B cell (primary cell): ENCODE measurements around the gene ENPP7. TPM values are rescaled to one million over a fixed set of nuclear protein-coding genes. Genes with fewer than 3 reads are reported as not detected.

ENCODE experiments used
- ATAC-seq: fragments of 200-7000 bp; cut with Tn5 transposase; one replicate; pipeline ENCODE4 v1.10.0; 2021; ENCODE audit warnings: low read depth, mild to moderate bottlenecking, moderate number of reproducible peaks, moderate library complexity
- CTCF ChIA-PET: fragments of 350-600 bp; sonication (Branson Sonifier 250); formaldehyde crosslinking; loops from one replicate; lab custom pipeline; 2021; ENCODE audit warnings: antibody characterized with exemption, inconsistent platforms; lab: Charles Lee
- POLR2A ChIA-PET: fragments of 350-600 bp; sonication (Branson Sonifier 250); formaldehyde crosslinking; loops from one replicate; lab custom pipeline; 2021; ENCODE audit warnings: antibody characterized with exemption; lab: Charles Lee
- DNase-seq: peaks from one replicate; pipeline ENCODE4 v3.0.0; 2013
- H2AFZ ChIP-seq: 2 replicates; pipeline ENCODE4 v1.6.1; 2012; ENCODE audit warnings: mild to moderate bottlenecking, low read depth, low read length; ENCODE audit not compliant: insufficient read depth, poor library complexity, severe bottlenecking
- H3K27ac ChIP-seq, 2 donors: 1 replicate in 1 of 2; 2 replicates in 1 of 2; pipeline ENCODE4 v1.5.1; 2012 to 2013; ENCODE audit warnings: low read length in 2 of 2, mild to moderate bottlenecking in 2 of 2, moderate library complexity in 1 of 2
- H3K27me3 ChIP-seq, 4 experiments: fragments of 200-600 bp in 1 of 4; sonication (generic) in 1 of 4; replicated peaks in 1 of 4; 1 replicate in 2 of 4; 2 replicates in 2 of 4; pipeline versions ENCODE4 v1.6.1 to v1.7.0; 2013 to 2016; ENCODE audit warnings: low read length in 3 of 4, mild to moderate bottlenecking in 2 of 4, mixed read lengths in 1 of 4, moderate library complexity in 1 of 4; ENCODE audit not compliant: insufficient read depth in 4 of 4, control insufficient read depth in 3 of 4; ENCODE audit errors: control extremely low read depth in 1 of 4
- H3K36me3 ChIP-seq, 2 experiments: replicated peaks in 1 of 2; 1 replicate in 1 of 2; 2 replicates in 1 of 2; pipeline versions ENCODE4 v1.6.1 to v1.7.1; 2013; ENCODE audit warnings: low read length in 1 of 2; ENCODE audit not compliant: insufficient read depth in 2 of 2, control insufficient read depth in 1 of 2; ENCODE audit errors: control extremely low read depth in 1 of 2, extremely low read depth in 1 of 2
- H3K4me1 ChIP-seq, 2 donors: fragments of 200-600 bp in 1 of 2; sonication (generic) in 1 of 2; 1 replicate in 1 of 2; 2 replicates in 1 of 2; pipeline versions ENCODE4 v1.5.1 to v1.6.1; 2013 to 2017; ENCODE audit warnings: low read length in 2 of 2; ENCODE audit not compliant: control insufficient read depth in 2 of 2, insufficient read depth in 2 of 2
- H3K4me2 ChIP-seq: replicated peaks from 2 replicates; pipeline ENCODE3; 2012; ENCODE audit warnings: mild to moderate bottlenecking, low read depth, low read length; ENCODE audit not compliant: poor library complexity, severe bottlenecking
- H3K4me3 ChIP-seq, 5 experiments: fragments of 200-600 bp in 1 of 5; sonication (generic) in 1 of 5; 1 replicate in 3 of 5; 2 replicates in 2 of 5; pipeline versions ENCODE4 v1.5.1 to v1.7.0; 2011 to 2016; ENCODE audit warnings: low read length in 4 of 5, mild to moderate bottlenecking in 4 of 5, low read depth in 2 of 5, control low read depth in 1 of 5, moderate library complexity in 1 of 5; ENCODE audit not compliant: insufficient read depth in 1 of 5; ENCODE audit errors: control extremely low read depth in 1 of 5, extremely low read depth in 1 of 5
- H3K79me2 ChIP-seq: fragments of 200-600 bp; sonication (generic); one replicate; pipeline ENCODE4 v1.6.0; 2016; ENCODE audit warnings: low read length; ENCODE audit not compliant: control insufficient read depth, insufficient read depth
- H3K9ac ChIP-seq: fragments of 200-600 bp; sonication (generic); 2 replicates; pipeline ENCODE4 v1.6.1; 2017; ENCODE audit warnings: mild to moderate bottlenecking, low read length, moderate library complexity
- H3K9me3 ChIP-seq, 3 donors: one replicate each; pipeline versions ENCODE4 v1.6.1 to v1.7.1; 2013; ENCODE audit warnings: low read length in 2 of 3; ENCODE audit not compliant: control insufficient read depth in 2 of 3, insufficient read depth in 1 of 3; ENCODE audit errors: control extremely low read depth in 1 of 3
- H4K20me1 ChIP-seq: 2 replicates; pipeline ENCODE4 v1.6.0; 2012; ENCODE audit warnings: mild to moderate bottlenecking, low read length; ENCODE audit not compliant: insufficient read depth, control insufficient read depth, poor library complexity, severe bottlenecking
- H3K27ac Mint-ChIP-seq: one replicate; pipeline ENCODE4 v1.8.0; 2021; ENCODE audit warnings: mixed read lengths
- H3K27me3 Mint-ChIP-seq: one replicate; pipeline ENCODE4 v1.8.0; 2021; ENCODE audit warnings: mixed read lengths
- H3K4me1 Mint-ChIP-seq: one replicate; pipeline ENCODE4 v1.8.0; 2021; ENCODE audit warnings: mixed read lengths
- H3K4me3 Mint-ChIP-seq: one replicate; pipeline ENCODE4 v1.8.0; 2021; ENCODE audit warnings: mixed read lengths
- H3K9me3 Mint-ChIP-seq: one replicate; pipeline ENCODE4 v1.8.0; 2022; ENCODE audit warnings: mixed read lengths; ENCODE audit not compliant: insufficient read depth
- EZH2 ChIP-seq: IDR thresholded peaks from 2 replicates; pipeline ENCODE4 v1.6.1; 2012; ENCODE audit warnings: borderline replicate concordance, low read depth, mild to moderate bottlenecking, moderate library complexity, low read length; ENCODE audit not compliant: insufficient read depth, poor library complexity, severe bottlenecking
- WGBS: methylation state at CpG from one replicate; pipeline ENCODE4 v1.1.5; 2013; ENCODE audit warnings: missing lambda C conversion rate; ENCODE audit not compliant: insufficient coverage; 5-methylcytosine and 5-hydroxymethylcytosine counted together
- intact Hi-C: fragments of 100-400 bp; cut with micrococcal nuclease; formaldehyde crosslinking; loops from one replicate; pipeline ENCODE4 v1.10.0; 2022
- polyA plus RNA-seq: library from polyadenylated mRNA; depleted of rRNA; stranded (reverse); fragments of >200 nt; gene quantifications from 2 replicates; pipeline ENCODE4 v1.2.3, GENCODE V29; 2012
- total RNA-seq, 2 donors: library from RNA; stranded (reverse); fragments of 120-200 nt in 1 of 2; gene quantifications; 1 replicate in 1 of 2; 2 replicates in 1 of 2; pipeline versions ENCODE4 v1.2.3 to v1.2.4, GENCODE V29; 2013 to 2022
- TF ChIP-seq, protein P1 (sequence below): fragments of 200-600 bp; IDR thresholded peaks from one replicate; pipeline ENCODE4 v1.8.0; 2022; ENCODE audit warnings: antibody characterized with exemption, mild to moderate bottlenecking

The ENPP7 gene
- total and polyA plus RNA-seq, 2 donors (not counting 1 experiment from before 2014, with no cell fraction given) = 0.40 to 6.7 TPM

DNA sequence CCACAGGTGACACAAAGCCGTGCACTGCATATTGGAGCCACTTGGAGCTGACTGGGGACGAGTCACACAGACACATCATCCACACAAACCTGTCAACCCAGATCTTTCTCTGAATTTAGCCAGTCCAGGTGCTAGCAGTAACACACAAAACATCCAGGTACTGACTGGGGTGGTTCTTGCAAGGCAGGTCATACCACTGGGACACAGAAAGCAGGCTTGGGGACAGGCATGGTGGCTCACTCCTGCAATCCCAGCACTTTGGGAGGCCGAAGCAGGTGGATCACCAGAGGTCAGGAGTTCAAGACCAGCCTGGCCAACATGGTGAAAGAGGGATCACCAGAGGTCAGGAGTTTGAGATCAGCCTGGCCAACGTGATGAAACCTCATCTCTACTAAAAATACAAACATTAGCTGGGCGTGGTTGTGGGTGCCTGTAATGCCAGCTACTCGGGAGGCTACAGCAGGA lies 14.9 kb downstream of the ENPP7 start:
- H3K9ac ChIP-seq = no peak overlapping the region
- H3K27ac ChIP-seq = no peak overlapping the region
- H3K4me1 ChIP-seq = peaks cover 30 to 34% of the 10 kb centered on the region in 2 donors
- no peak overlapping the region for H3K27ac Mint-ChIP-seq
- peaks cover 0 to 16% (median 0%) of the 10 kb centered on the region in 3 donors for H3K9me3 ChIP-seq
- CTCF ChIA-PET = interaction anchor here (0.7 to 4.5 kb wide), 16 partner anchors 9 to 263 kb away, joined by 3 to 19 read pairs (median 6); partner anchors contain the start of gene CBX8
- no peak overlapping the region for H3K4me3 ChIP-seq
- peak overlapping the region; percentile 27 for H3K4me3 Mint-ChIP-seq
- peaks cover 32% of the 10 kb centered on the region for H3K27me3 Mint-ChIP-seq
- POLR2A ChIA-PET = interaction anchor here (0.7 kb wide), 1 partner anchor 225 kb away, joined by 3 read pairs; no protein-coding TSS in a partner anchor
- H3K4me2 ChIP-seq = peak overlapping the region; percentile 28
- TF ChIP-seq, protein P1, sequence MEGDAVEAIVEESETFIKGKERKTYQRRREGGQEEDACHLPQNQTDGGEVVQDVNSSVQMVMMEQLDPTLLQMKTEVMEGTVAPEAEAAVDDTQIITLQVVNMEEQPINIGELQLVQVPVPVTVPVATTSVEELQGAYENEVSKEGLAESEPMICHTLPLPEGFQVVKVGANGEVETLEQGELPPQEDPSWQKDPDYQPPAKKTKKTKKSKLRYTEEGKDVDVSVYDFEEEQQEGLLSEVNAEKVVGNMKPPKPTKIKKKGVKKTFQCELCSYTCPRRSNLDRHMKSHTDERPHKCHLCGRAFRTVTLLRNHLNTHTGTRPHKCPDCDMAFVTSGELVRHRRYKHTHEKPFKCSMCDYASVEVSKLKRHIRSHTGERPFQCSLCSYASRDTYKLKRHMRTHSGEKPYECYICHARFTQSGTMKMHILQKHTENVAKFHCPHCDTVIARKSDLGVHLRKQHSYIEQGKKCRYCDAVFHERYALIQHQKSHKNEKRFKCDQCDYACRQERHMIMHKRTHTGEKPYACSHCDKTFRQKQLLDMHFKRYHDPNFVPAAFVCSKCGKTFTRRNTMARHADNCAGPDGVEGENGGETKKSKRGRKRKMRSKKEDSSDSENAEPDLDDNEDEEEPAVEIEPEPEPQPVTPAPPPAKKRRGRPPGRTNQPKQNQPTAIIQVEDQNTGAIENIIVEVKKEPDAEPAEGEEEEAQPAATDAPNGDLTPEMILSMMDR = no peak
- TF ChIP-seq EZH2 = no peak
- H3K36me3 ChIP-seq = no peaks in the 10 kb centered on the region
- no peaks in the 10 kb centered on the region for H3K79me2 ChIP-seq
- peaks cover 21% of the 10 kb centered on the region for H3K4me1 Mint-ChIP-seq
- H3K27me3 ChIP-seq = peaks cover 0 to 54% (median 33%) of the 10 kb centered on the region in 4 experiments
- WGBS = 59% methylated on average over 3 of the region's 6 CpGs
- intact Hi-C loops = loop anchor here (5.0 kb wide), 2 partner anchors 92 to 247 kb away; partner anchors contain the start of gene CBX4
- ATAC-seq = no peak
- no peaks in the 10 kb centered on the region for H3K9me3 Mint-ChIP-seq
- no peak overlapping the region for H2AFZ ChIP-seq
- no peaks in the 10 kb centered on the region for H4K20me1 ChIP-seq
- DNase-seq = no peak

DNA sequence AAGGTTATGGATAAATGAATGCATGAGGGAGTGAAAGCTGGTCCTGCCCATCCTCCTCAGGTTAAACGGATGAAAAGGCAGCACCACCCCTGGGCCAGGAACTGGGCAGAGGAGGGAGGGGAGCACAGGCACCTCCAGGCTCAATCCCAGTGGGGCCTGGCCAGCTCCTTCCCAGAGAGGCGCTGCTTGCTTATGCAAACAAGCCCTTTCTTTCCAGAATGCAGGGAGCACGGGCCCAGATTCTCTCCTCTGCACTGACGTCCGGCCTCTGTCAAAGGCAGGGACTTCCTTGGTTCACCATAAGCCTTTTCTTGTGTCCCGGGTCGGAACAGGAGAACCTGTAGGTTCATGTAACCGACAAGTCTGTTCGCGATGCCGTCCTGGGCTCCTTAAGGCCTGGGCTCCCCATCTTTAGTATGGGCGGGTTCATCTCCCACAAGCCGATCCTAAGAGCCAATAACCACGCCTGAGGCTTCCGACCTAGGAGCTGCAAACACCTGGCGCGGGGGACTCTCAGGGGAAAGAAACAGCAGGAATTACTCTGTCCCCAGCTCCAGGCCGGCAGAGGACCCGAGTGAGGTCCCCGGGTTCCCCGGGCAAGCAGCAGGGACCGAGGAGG lies 16.3 kb downstream of the ENPP7 start:
- H3K27ac ChIP-seq = no peak overlapping the region
- TF ChIP-seq, protein P1 = no peak
- no peak for TF ChIP-seq EZH2
- POLR2A ChIA-PET = no interaction called here
- no peaks in the 10 kb centered on the region for H4K20me1 ChIP-seq
- peaks cover 25 to 29% of the 10 kb centered on the region in 2 donors for H3K4me1 ChIP-seq
- Mint-ChIP-seq H3K9me3 (no peaks in the 10 kb centered on the region), H3K4me3 (no peak overlapping the region), H3K27ac (no peak overlapping the region), H3K4me1 (peaks cover 24% of the 10 kb centered on the region), H3K27me3 (peaks cover 45% of the 10 kb centered on the region)
- CTCF ChIA-PET = interaction anchor here (1.0 to 4.5 kb wide), 7 partner anchors 8 to 247 kb away, joined by 3 to 19 read pairs (median 4); no protein-coding TSS in a partner anchor
- ATAC-seq (no peak), DNase-seq (peak; percentile 39)
- H3K9me3 ChIP-seq = peaks cover 0 to 16% (median 0%) of the 10 kb centered on the region in 3 donors
- peak overlapping the region; percentile 53 for H3K4me2 ChIP-seq
- no peak overlapping the region for H3K4me3 ChIP-seq
- intact Hi-C loops = loop anchor here (5.0 kb wide), 2 partner anchors 90 to 245 kb away; partner anchors contain the start of gene CBX4
- peaks cover 0 to 61% (median 35%) of the 10 kb centered on the region in 4 experiments for H3K27me3 ChIP-seq
- WGBS = 55% methylated on average over 20 of the region's 22 CpGs
- no peak overlapping the region for H3K9ac ChIP-seq
- H3K36me3 ChIP-seq = no peaks in the 10 kb centered on the region
- H3K79me2 ChIP-seq = no peaks in the 10 kb centered on the region
- no peak overlapping the region for H2AFZ ChIP-seq
